GM21367 (cell line): ENCODE results near the gene AQP3.
"Not testable (repeated sequence)": the region's sequence is repeated elsewhere in the genome, so short reads cannot be mapped to it uniquely, and the experiment has no call there.

Experiments used
- ATAC-seq: cut with Tn5 transposase; IDR thresholded peaks from one replicate; pipeline ENCODE4 v1.9.1; 2021; ENCODE audit not compliant: unreplicated experiment

Gene AQP3

GRCh38 chr9:33443464-33444154 is 3.8 kb downstream of the AQP3 start:
- ATAC-seq = no peak

- ATAC-seq = no peak
These were observed 4.3 kb downstream of the AQP3 start for GRCh38 chr9:33443047-33443446.

- no peak for ATAC-seq
These were observed 5.3 kb downstream of the AQP3 start for GRCh38 chr9:33442125-33442524.

GRCh38 chr9:33440609-33441008 is 6.8 kb downstream of the AQP3 start:
- ATAC-seq = no peak

GRCh38 chr9:33440204-33440603 is 7.2 kb downstream of the AQP3 start:
- ATAC-seq = no peak

GRCh38 chr9:33439731-33440130 is 7.7 kb downstream of the AQP3 start:
- ATAC-seq = no peak

GRCh38 chr9:33438926-33439680 is 8.3 kb downstream of the AQP3 start:
- ATAC-seq = no peak

- ATAC-seq = no peak
These were observed 9.5 kb downstream of the AQP3 start for GRCh38 chr9:33437898-33438297.

GRCh38 chr9:33437205-33437604 is 10.2 kb downstream of the AQP3 start:
- ATAC-seq = no peak

GRCh38 chr9:33436445-33436844 is 10.9 kb downstream of the AQP3 start:
- ATAC-seq = no peak

- ATAC-seq = no peak
These were observed 11.5 kb downstream of the AQP3 start for GRCh38 chr9:33435821-33436277.

GRCh38 chr9:33434317-33435105 is 12.9 kb downstream of the AQP3 start:
- no peak for ATAC-seq

GRCh38 chr9:33433871-33434270 is 13.5 kb downstream of the AQP3 start:
- no peak for ATAC-seq

GRCh38 chr9:33431420-33431819 is 16.0 kb downstream of the AQP3 start:
- ATAC-seq = no peak

- no peak for ATAC-seq
These were observed 16.5 kb downstream of the AQP3 start for GRCh38 chr9:33430942-33431341.

- no peak for ATAC-seq
These were observed 18.0 kb downstream of the AQP3 start for GRCh38 chr9:33429256-33429985.

- no peak for ATAC-seq
These were observed 20.5 kb downstream of the AQP3 start for GRCh38 chr9:33426843-33427293.

GRCh38 chr9:33425128-33425533 is 22.3 kb downstream of the AQP3 start:
- no peak for ATAC-seq

- not testable (repeated sequence) for ATAC-seq
These were observed 22.9 kb downstream of the AQP3 start for GRCh38 chr9:33424492-33424891.

- ATAC-seq = not testable (repeated sequence)
These were observed 23.4 kb downstream of the AQP3 start for GRCh38 chr9:33424043-33424442.
